Iris pigment epithelial cell (primary cell): ENCODE data around the gene HSP90B1.

Experiments
- DNase-seq: peaks from one replicate; pipeline ENCODE4 v3.0.0-alpha.2; 2011; ENCODE audit warnings: low read depth

The HSP90B1 gene

DNA sequence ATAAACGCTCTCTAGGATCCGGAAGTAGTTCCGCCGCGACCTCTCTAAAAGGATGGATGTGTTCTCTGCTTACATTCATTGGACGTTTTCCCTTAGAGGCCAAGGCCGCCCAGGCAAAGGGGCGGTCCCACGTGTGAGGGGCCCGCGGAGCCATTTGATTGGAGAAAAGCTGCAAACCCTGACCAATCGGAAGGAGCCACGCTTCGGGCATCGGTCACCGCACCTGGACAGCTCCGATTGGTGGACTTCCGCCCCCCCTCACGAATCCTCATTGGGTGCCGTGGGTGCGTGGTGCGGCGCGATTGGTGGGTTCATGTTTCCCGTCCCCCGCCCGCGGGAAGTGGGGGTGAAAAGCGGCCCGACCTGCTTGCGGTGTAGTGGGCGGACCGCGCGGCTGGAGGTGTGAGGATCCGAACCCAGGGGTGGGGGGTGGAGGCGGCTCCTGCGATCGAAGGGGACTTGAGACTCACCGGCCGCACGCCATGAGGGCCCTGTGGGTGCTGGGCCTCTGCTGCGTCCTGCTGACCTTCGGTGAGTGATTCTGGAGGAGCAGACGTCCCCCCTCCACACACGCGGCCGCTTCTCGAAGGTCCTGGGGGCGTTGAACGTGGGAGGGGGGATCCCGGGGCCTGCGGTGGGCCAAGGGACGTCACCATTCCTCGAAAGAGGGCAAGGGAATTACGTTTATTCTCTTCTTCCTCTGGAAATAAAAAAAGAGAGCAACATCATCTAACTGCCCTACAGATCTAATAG lies at the start of gene HSP90B1:
Gene HSP90B1, plus strand, starts transcription at position 377 of the 753 bp plus-strand sequence. Its CDS starts 106 bp downstream, at position 483.
- peak; percentile 100 for DNase-seq

DNA sequence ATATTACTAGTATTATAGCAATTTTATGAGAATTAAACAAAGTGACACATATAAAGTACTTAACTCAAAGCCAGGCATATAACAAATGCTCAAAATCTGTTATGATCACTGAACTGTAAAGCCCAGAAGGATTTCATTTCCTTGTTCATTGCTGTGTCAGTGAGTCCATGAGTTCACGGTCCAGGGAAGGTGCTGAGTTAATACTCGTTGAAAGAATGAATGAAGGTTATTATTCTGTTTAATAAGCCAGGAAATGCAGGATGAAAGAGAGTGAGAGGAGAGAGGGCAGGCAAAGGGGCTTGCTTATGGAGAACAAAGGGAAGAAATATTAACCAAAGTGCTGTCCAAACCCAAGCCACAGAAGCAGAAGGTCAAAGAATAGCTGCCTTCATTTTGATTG lies 48.9 kb upstream of the HSP90B1 start:
- DNase-seq, result no peak

DNA sequence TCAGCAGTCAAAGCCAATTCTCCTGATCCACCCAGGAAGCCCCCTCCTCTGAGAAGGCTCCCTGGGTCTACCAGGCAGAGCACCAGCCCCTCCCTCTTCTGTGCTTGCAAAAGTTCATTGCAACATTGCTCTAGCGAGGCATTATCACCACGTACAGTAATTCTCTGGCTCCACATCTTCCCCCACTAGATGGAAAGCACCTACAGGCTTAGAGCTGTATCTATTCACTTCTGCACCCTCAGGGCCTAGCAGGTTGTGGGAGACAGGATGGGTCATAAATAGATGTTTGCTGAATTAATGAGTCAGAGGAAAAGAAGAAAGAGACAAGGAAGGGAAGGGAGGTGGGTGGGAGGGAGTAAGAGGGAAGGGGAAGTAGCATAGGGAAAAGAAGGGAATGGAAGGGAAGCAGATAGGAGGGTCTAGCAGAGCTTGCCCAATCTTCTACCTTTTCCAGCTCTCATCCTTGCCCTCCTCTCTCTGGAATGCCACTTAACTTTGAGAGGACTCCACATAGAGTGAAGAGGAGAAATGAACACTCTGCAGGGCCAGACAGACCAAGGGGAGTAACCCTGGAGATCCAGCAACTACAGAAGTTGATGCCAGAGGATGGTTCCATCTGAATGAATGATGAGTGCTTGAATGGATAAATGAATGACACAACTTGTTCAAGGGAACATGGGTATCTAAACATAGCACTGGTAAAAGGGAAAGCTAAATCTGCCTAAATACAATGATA lies 47.2 kb upstream of the HSP90B1 start:
- peak; percentile 23 for DNase-seq

DNA sequence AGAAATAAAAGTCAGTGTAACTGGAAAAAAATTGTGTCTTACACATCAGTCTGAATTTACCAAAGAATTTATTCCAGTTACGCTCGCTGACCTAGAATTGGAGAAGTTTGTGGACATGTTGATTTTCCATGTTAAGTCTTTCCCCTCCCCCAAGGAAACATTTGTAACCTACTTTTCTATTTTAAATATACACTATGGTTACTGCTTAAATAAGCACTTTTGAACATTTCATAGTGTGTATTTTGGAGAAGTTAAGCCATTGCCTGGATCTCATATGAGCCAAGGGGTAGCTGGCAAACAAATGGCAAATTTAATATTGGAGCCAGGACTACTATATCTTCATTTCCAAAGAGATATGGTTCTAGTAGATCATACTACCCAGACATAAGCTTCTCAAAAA lies 46.3 kb upstream of the HSP90B1 start:
- no peak for DNase-seq

DNA sequence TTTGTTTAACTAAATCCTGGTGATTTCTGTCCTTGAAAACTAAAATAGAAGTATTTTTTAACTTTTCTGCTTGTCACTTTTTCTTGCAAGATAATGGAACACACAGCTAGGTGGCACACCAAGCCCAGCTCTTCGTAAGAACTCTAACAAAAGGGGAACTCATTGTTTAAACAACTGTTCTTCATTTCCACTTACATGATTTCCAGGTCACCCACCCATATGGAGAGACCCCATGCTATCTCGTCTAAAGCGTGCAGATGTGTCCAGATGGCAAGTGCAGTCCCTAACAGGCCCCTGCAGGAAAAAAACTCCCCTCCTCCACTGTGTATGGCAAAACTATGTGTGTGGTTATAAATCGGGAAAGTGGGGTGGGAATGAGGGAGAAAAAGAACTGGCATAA lies 45.9 kb upstream of the HSP90B1 start:
- DNase-seq, result peak; percentile 79

DNA sequence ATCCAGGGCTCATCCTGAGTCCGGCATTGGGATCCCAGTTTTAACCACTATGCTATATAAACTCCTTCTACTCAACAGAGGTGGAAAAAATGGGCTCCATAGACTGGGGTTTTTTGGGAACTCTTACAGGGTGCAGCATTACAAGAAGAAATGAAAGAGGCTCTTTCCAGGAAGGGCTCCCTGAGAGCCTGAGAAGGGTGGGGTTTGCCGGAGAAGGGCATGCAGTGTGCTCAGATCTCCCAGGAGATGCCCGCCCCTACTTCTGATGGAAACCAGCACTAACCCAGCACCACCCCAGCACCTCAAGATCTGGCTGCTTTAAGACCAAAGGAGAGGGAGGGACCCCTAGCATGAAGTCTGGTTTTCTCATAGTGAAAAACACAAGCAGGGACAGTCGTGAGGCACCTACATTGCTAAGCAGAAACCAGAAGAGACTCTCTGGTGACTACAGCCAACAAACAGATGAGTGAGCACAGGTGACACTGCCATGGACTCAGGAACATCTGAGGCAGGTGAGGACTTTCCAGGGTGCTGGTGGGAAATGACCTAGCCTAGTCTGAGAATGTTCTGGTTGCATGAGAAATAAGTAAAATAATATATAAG lies 43.9 kb upstream of the HSP90B1 start:
- DNase-seq, result no peak

DNA sequence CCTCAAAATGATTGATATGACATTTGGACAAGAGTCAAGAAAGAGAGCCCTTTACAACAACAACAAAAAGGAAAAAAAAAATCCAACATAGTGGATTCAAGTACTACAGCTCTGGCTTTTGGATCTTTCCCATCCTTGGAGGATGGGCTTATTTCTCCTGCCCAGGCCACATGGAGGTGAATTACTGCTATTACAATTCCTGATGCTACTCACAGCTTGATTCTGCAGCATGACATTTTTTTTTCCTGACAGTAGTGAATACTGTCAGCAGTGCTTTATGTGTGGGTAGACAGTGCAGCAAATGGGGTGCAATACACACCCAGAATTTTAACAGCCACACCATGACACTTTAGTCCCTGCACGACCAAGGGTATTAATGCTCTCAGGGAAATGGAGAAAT lies 42.5 kb upstream of the HSP90B1 start:
- no peak for DNase-seq

DNA sequence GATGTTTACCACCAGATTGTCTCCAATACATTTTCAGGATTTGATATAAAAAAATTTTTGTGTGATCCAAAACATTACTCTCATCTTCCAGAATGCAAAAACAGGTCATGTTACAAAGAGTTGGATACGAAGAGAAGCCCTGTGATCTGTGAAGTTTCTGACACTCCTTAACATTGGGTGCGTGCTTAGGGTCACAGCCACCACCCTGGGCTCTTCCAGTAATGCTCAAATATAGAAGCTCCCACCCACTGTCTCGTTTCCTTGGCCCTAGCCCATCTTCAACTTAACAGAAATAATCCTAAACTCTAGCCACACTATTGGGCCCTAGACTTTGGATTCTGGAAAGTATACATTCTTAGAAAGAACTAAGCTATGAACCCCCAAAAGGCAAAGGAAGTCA lies 32.9 kb upstream of the HSP90B1 start:
- DNase-seq, result no peak

DNA sequence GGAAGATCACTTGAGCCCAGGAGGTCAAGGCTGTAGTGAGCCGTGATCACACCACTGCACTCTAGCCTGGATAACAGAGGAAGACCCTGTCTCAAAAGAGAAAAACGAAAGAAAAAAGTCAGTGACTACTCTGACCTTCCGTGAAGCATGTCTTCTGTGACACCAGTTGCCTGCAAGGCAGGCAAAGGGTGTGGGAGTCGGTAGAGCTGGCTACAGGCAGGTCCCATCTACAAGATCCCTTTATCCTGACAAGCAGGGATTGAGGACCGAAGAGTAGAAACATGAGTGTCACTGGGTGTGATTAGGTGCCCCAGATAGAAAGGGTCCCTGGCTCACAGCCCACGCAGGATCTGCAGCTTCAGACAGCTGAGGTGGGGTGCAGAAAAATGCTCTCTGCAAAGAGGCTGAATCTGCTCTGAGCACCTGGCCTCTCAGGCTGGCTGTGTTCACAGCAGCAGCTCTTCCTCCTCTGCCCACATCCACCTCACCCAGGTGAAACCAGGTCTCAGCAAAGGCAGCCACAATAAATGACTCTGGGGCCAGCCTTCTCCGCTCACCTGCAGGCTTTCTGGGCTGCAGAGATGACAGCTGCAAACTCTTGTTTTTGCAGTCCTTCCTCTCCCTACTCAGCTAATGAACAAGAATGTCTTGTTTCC lies 28.6 kb upstream of the HSP90B1 start:
- no peak for DNase-seq

DNA sequence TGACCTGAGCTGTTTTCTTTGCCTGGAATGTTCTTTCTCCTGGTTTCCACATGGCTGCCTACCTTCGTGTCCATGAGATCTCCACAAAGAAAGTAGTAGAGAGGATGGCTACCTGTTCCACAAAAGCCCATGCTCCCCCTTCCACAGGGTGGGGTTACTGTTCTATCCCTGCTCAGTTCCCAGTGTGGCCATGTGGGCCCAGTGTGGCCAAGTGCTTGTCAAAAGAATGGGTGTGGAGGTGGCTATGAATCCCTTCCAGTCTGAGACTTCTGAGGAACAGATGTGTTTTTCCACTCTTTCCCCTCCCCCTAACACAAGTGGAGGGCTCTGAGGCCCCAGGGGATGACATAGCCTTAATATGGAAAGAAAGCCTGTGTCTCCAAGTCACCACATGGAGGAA lies 26.2 kb upstream of the HSP90B1 start:
- DNase-seq, result no peak

DNA sequence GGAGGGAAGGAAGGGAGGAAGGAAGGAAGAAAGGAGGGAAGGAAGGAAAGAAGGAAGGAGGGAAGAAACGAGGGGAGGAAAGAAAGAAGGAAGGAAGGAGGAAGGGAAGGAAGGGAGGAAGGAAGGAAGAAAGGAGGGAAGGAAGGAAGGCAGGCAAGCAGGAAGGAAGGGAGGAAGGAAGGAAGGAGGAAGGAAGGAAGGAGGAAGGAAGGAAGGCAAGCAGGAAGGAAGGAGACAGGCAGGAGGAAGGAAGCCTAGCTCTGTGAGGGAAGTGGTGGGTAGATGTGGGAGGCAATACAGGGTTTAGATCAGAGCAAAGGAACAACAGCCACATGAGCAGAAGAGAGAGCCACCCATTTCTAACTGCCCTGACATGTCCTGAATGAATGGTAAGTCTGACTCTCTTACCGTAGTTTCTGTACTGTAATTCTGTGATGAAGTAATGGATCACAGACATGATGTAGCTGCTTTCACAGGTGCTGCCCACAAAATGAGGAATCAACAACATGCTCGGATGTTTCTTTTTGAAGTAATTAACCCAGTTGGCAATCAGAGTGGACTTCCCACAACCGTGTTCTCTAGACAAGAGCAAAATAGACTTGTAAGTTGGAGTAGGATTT lies 24.4 kb upstream of the HSP90B1 start:
- DNase-seq, result no peak

DNA sequence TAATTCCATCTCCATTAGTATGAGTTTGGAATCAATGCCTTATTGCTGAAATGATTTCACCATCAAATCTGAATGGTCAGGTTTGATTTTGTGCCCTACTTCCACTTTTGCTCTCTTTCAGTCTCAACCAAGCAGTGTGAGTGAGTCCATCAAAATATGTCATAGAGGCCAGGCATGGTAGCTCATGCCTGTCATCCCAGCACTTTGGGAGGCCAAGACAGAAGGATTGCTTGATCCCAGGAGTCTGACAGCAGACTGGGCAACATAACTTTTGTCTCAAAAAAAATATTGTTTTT lies 22.0 kb upstream of the HSP90B1 start:
- no peak for DNase-seq

DNA sequence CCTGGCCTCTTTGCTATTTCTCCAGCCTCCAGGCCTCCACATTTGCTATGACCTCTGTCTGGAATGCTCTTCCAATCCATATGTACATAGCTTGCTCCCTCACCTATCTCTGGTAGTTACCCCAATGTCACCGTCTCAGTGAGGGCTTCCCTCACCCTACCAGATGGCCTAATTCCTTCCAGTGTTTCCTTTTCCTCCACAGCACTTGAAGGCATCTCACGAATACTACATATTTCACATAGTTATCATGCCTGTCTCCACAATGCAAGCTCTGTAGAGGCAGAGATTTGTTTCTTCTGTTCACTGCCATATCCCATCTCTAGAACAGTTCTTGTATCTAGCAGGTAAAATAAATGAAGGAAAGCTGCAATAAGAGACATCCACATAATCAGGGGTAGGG lies 21.3 kb upstream of the HSP90B1 start:
- peak; percentile 56 for DNase-seq

DNA sequence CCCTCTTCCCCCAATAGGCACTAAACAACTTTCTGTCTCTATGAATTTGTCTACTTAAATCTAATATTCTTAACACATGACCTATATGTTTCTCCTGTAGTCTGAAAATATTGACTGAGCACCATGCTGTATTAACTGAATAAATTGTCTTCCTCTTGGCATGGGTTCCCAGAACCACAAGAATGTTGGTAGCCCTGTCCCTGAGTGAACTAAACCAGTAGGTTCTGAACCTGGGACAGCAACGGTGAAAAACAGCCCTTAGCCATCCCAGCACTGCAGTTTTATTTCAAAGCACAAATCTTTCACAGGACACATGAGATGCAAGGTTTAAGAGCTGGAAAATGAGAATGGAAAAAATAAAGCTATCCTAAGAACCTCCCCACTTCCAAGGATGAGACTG lies 20.4 kb upstream of the HSP90B1 start:
- peak; percentile 55 for DNase-seq

DNA sequence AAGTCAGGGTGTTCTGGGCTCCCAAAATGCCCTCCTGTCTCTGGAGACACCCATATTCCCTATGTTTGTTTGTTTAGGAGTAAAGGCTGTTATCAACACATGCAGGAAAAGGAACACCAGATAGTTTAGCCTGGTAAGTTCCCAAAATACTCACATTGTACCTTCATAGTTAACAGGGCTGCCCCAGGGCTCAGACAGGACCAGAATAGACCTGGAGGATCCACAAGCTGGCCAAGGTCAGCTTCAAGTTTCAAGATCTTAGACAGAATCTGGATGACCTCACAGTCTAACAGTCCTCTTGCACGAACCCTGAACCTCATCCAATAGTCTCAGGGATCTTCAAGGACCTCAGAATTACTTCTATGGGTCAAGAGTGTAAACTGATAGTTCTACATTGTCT lies 18.1 kb upstream of the HSP90B1 start:
- DNase-seq, result no peak

DNA sequence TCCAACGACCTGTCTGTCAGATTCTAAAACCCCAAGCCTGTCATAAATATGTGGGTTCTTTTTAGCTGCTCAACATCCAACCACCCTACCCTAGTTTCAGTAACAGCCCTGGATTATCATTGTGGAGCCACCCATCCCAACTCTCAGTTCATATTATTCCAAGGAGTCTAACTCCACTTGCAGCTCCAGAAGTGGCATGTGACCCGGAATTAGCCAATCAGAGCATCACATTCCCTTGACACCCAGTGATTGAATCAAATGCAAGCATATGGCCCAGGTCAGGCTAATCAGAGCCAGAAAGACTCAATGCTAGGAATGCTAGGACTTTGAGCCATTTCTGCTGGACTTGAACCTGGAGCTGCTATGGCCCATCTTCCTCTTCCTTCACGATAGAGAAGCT lies 17.1 kb upstream of the HSP90B1 start:
- no peak for DNase-seq

DNA sequence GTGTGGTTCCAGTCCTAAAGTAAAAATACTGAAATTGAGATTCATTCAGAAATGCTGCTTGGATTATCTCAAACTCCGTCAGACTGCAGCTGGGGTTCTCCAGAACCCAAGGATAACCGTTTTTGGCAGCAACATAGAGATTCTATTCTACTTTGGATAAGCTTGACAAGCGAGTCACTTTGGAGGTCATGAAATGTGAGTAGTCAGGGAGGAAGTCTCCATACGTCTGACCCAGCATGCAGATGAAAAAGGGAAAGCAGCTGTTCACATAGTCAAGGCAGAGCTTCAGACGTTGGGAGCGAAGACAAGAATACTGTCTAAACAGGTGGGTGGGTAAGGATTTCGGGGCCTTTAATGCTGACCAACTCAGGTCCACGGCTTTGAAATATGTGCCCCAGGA lies 14.9 kb upstream of the HSP90B1 start:
- DNase-seq, result peak; percentile 39

DNA sequence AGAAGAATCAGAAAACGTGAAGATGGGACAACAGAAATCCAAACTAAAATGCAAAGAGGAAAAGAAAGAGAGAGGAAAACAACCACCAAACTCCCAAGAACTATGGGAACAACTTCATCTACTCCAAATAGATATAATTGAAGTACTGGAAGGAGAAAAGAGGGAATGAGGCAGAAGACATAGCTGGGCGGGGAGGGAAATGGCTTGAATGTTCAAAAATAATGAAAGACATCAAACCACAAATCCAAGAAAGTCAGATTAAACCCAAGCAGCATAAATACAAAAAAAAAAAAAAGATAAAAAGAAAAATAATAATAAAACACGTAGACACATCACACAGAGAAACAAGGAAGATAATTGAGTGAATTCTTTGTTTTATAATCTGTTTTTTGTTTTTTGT lies 12.3 kb upstream of the HSP90B1 start:
- no peak for DNase-seq

DNA sequence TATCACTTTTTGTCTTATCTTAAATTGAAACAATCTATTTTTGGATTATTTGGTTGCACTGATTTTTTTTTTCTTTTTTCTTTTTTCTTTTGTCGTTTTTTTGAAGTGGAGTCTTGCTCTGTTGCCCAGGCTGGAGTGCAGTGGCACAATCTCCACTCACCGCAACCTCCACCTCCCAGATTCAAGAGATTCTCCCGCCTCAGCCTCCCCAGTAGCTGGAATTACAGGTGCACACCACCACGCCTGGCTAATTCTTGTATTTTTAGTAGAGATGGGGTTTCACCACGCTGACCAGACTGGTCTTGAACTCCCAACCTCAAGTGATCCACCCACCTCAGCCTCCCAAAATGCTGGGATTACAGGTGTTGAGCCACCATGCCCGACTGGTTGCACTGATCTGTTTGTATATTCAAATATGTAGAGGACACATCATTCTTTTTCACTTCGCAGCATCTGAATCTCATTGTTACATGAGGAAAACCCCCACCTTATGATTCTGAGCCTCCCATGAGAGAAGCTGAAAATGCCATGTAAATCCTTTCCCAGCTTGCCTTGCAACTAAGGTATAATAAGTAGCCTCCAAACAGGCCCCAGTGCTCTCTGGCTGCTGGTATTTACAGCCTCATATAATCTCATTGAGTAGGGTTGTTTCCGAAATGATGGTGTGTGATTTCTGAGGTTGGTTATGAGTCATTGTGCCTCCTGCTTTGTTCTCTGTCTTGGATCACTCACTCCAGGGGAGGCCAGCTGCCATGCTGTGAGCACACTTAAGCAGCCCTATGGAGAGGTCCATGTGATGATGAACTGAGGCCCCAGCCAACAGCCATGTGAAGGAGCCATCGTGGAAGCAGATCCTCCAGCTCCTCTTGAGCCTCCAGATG lies 5.2 kb upstream of the HSP90B1 start:
- peak; percentile 93 for DNase-seq

DNA sequence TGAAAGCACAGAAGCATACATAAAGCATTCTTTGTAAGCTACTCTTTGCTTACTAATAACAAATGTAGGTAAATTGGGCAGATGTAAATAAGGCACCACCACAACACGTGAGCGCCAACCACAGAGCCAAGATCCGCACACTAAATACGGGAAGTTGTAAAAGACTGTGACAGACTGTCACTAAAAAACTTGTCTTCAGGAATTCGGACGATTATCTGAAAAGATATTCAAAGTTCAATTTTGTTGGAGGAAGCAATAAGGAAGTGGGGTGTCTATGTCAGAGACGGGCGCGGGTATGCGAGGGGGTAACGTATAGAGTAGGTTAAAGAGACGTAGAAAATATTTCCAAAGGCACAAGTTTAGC lies 1.5 kb upstream of the HSP90B1 start:
- DNase-seq, result no peak

DNA sequence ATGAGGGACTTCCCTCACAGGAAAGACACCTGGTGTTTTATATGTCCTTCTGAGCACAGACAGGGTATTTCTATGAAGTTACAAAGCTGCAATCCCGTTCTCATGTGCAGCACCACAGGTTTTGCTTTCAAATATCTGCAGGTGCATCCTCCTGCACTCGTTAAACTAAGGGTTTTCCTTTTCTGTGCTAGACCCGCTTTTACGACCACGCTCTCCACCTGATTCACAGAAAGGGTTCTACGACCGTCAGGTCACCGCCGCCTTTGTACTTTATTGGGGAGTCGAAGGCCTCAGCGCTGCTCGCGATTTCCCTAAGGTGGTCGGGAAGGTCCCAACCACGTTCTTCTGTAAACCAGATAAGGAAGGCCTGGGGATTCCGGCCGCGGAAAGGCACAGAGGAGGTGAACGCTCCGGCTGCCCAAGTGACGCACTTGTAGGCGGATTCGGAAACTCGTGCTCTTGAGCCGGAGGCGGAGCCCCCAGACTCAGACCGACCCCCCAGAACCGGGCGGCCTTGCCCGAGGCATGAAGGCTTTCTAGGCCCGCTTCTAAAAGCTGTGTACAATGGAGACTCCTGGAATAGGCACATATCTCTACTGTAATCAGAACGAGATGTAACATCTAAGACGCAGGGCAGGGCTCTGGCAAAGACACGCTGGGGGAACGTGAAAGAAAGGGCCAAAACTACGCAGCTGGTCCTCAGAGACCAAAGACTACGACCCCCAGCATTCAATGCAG lies 995 bp upstream of the HSP90B1 start:
- DNase-seq, result peak; percentile 93
